K562 (cell line): ENCODE measurements around the gene FAM50A. TPM values are rescaled to one million over a fixed set of nuclear protein-coding genes. Genes with fewer than 3 reads are reported as not detected.

Source experiments
- ATAC-seq: fragments of 200-7000 bp; cut with Tn5 transposase; 3 replicates; pipeline ENCODE4 v1.9.1; 2020; ENCODE audit warnings: moderate library complexity
- BruUV-seq: library from RNA; stranded (reverse); fragments of 400-500 nt; replicated peaks from 2 replicates; lab custom pipeline; 2021; lab: Mats Ljungman, UMichigan
- CTCF ChIA-PET: fragments of 300-600 bp; formaldehyde crosslinking; extraction: SDS; loops from one replicate; lab custom pipeline; 2021; ENCODE audit warnings: low intra/inter-chr PET ratio; lab: Yijun Ruan, JAX
- POLR2A ChIA-PET: fragments of 300-600, 350-650 bp; sonication (Branson Sonifier 250); formaldehyde crosslinking; extraction: SDS; loops from one replicate; lab custom pipeline; 2021; ENCODE audit warnings: antibody characterized with exemption, inconsistent platforms; lab: Yijun Ruan, JAX
- DNase-seq, 4 experiments: peaks; one replicate each; pipeline versions ENCODE4 v3.0.0 to v3.0.0-alpha.2; 2011 to 2018; ENCODE audit warnings: low spot score in 3 of 4, mixed read lengths in 3 of 4; ENCODE audit errors: extremely low read depth in 1 of 4
- FAIRE-seq: peaks from 2 replicates; lab custom pipeline; 2011; peaks lifted over from hg19 to GRCh38; lab: Jason Lieb, UNC
- H2AFZ ChIP-seq: 2 replicates; pipeline ENCODE4 v1.6.0; 2011; ENCODE audit warnings: low read depth, low read length, control low read depth, inconsistent platforms
- H3K27ac ChIP-seq: fragments of 200-600 bp; 3 replicates; pipeline ENCODE4 v1.8.0; 2011; ENCODE audit warnings: low read depth, mild to moderate bottlenecking, control low read depth, inconsistent platforms, low read length, moderate library complexity, mixed read lengths; ENCODE audit errors: extremely low read depth
- H3K27me3 ChIP-seq, 2 experiments: fragments of 300-600 bp in 1 of 2; 2 replicates in 1 of 2; 3 replicates in 1 of 2; pipeline versions ENCODE4 v1.6.0 to v1.8.0; 2011; ENCODE audit warnings: inconsistent platforms in 2 of 2, low read length in 2 of 2, mild to moderate bottlenecking in 1 of 2, mixed read lengths in 1 of 2, moderate library complexity in 1 of 2; ENCODE audit not compliant: control insufficient read depth in 2 of 2, insufficient read depth in 2 of 2
- H3K36me3 ChIP-seq: fragments of 300-600 bp; 3 replicates; pipeline ENCODE4 v1.8.0; 2011; ENCODE audit warnings: mild to moderate bottlenecking, low read length, inconsistent platforms; ENCODE audit not compliant: control insufficient read depth, insufficient read depth
- H3K4me1 ChIP-seq, 2 experiments: fragments of 200-600 bp in 1 of 2; replicated peaks in 1 of 2; 2 replicates in 1 of 2; 3 replicates in 1 of 2; pipeline versions ENCODE4 v1.5.1 to v1.8.0; 2011; ENCODE audit warnings: inconsistent platforms in 2 of 2, low read length in 2 of 2, mild to moderate bottlenecking in 1 of 2, mixed read lengths in 1 of 2, moderate library complexity in 1 of 2; ENCODE audit not compliant: control insufficient read depth in 2 of 2, insufficient read depth in 2 of 2
- H3K4me2 ChIP-seq: 2 replicates; pipeline ENCODE4 v1.6.1; 2011; ENCODE audit warnings: low read length, control low read depth, inconsistent platforms, mixed read lengths; ENCODE audit not compliant: insufficient read depth
- H3K4me3 ChIP-seq: fragments of 200-600 bp; sonication (generic), shearing (Covaris generic); 2 replicates; pipeline ENCODE4 v1.5.1; 2016; ENCODE audit warnings: control low read depth, inconsistent platforms
- H3K79me2 ChIP-seq: fragments of 200-600 bp; 3 replicates; pipeline ENCODE4 v1.8.0; 2011; ENCODE audit warnings: low read length, inconsistent platforms; ENCODE audit not compliant: control insufficient read depth, insufficient read depth
- H3K9ac ChIP-seq, 2 experiments: 2 replicates each; pipeline versions ENCODE4 v1.6.0 to v1.6.1; 2011; ENCODE audit warnings: low read depth in 2 of 2, low read length in 2 of 2, control low read depth in 1 of 2, inconsistent platforms in 1 of 2, mild to moderate bottlenecking in 1 of 2, mixed read lengths in 1 of 2; ENCODE audit not compliant: insufficient read depth in 1 of 2
- H3K9me1 ChIP-seq: one replicate; pipeline ENCODE4 v1.6.0; 2011; ENCODE audit warnings: inconsistent platforms, mild to moderate bottlenecking, low read length, moderate library complexity; ENCODE audit not compliant: control insufficient read depth, insufficient read depth
- H3K9me3 ChIP-seq: replicated peaks from 2 replicates; pipeline ENCODE4 v1.5.1; 2011; ENCODE audit warnings: low read depth, low read length, inconsistent platforms; ENCODE audit not compliant: control insufficient read depth, insufficient read depth
- H4K20me1 ChIP-seq: replicated peaks from 2 replicates; pipeline ENCODE4 v1.6.1; 2011; ENCODE audit warnings: low read length, inconsistent platforms, mixed read lengths; ENCODE audit not compliant: control insufficient read depth, insufficient read depth
- FOXK1 ChIP-seq: sonication (generic); formaldehyde crosslinking; IDR thresholded peaks from 2 replicates; pipeline ENCODE4 v1.8.0; 2022; ENCODE audit warnings: missing genetic modification reagents, mild to moderate bottlenecking, borderline replicate concordance
- MBD2 ChIP-seq: sonication (generic); IDR thresholded peaks from 2 replicates; pipeline ENCODE4 v1.6.1; 2016; ENCODE audit warnings: low read depth, borderline replicate concordance
- MCM2 ChIP-seq: fragments of 450-650 bp; IDR thresholded peaks from 2 replicates; pipeline ENCODE4 v1.6.1; 2017; ENCODE audit warnings: low read depth, mild to moderate bottlenecking
- WGBS: fragments of 100-300 bp; shearing (Covaris generic); methylation state at CpG from one replicate; pipeline ENCODE4 v1.1.6; 2016; ENCODE audit warnings: low coverage, mixed read lengths; ENCODE audit not compliant: insufficient coverage; ENCODE audit errors: missing lambda C conversion rate; 5-methylcytosine and 5-hydroxymethylcytosine counted together
- in situ Hi-C: fragments of 300-500 bp; cut with MboI; formaldehyde crosslinking; loops from 4 replicates; pipeline ENCODE4 v1.15.0; 2018; ENCODE audit warnings: inconsistent platforms, mixed read lengths
- intact Hi-C: fragments of 100-400 bp; cut with micrococcal nuclease; formaldehyde crosslinking; loops from 2 replicates; pipeline ENCODE4 v1.14.2; 2022
- polyA plus RNA-seq, 8 experiments: library from polyadenylated mRNA; depleted of rRNA in 4 of 8; stranded (reverse) in 5 of 8; unstranded in 3 of 8; fragments of >200 nt; fragmentation: Nextera tagmentation in 2 of 8; fragmentation: Illumina TruSeq in 1 of 8; extraction: Ambion mirVana in 2 of 8; extraction: Trizol in 1 of 8; gene quantifications; 2 replicates each; pipeline versions ENCODE4 v1.2.1 to v1.2.3, GENCODE V29; 2011 to 2014; ENCODE audit warnings: inconsistent platforms in 1 of 8, missing spikeins in 1 of 8
- total RNA-seq, 7 experiments: library from RNA; depleted of rRNA in 6 of 7; stranded (reverse); fragments of >200 nt in 6 of 7; fragmentation: Illumina TruSeq in 2 of 7; extraction: Trizol in 2 of 7; gene quantifications; 2 replicates each; pipeline versions ENCODE4 v1.2.1 to v1.2.3, GENCODE V29; 2011 to 2021; ENCODE audit warnings: low replicate concordance in 1 of 7
- TF ChIP-seq, protein P1 (sequence below): fragments of 450-650 bp; formaldehyde crosslinking; IDR thresholded peaks from 2 replicates; pipeline ENCODE4 v1.4.0; 2022; ENCODE audit warnings: mild to moderate bottlenecking, moderate library complexity
- TF ChIP-seq, protein P2 (sequence below): fragments of 250-450 bp; sonication (Bioruptor Pico); IDR thresholded peaks from 2 replicates; pipeline ENCODE4 v1.5.0; 2020; ENCODE audit warnings: mild to moderate bottlenecking, borderline replicate concordance

FAM50A gene
- total and polyA plus RNA-seq, 9 of the 15 experiments (the other 6 are each of a cell fraction or from before 2014, with no cell fraction given) = 4.4 to 114 (median 67.3) TPM

DNA sequence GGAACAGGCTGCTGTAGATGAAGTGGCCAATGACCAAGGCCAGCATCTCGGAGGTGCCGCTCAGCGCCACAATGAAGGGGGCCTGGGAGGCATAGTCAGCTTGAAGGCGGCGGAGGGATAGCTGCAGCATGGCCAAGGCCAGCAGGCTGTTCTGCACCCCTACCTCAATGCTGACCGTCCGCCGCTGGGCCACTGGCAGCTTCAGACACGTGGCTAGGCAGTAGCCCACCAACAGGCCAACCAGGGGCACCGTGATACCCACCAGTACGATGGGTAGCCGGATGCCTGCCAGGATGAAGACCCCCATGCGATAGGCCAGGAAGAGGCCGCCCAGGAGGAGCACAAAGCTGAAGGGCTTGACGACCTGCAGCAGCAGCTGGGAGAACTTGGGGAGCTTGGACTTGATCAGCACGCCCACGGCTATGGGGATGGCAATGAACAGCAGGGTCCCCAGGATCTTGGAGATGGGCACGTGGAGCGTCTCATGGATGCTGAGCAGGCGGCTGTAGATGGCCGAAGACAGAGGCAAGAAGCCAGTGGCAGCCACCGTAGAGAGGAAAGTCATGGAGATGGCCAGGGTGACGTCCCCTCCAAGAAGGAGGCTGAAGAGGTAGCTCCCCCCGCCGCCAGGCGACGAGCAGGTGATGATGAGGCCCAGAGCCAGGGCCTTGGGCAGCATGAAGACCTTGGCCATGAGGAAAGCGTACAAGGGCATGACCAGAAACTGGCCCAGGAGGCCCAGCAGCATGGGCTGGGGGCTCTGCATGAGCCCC is 43.8 kb downstream of the FAM50A start:
- Histone ChIP-seq H3K27ac (no peak overlapping the region), H4K20me1 (peaks cover 7% of the 10 kb centered on the region; the same call in 1 of the 2 replicates), H3K4me2 (no peak overlapping the region), H3K79me2 (peaks cover 72% of the 10 kb centered on the region), H3K9ac (peak overlapping the region in 1 of 2 experiments; percentile 74; a peak in 2 of 4 replicates), H3K9me3 (no peaks in the 10 kb centered on the region), H3K4me1 (peaks cover 42 to 84% of the 10 kb centered on the region in 2 experiments), H3K4me3 (no peak overlapping the region), H2AFZ (no peak overlapping the region), H3K27me3 (no peaks in the 10 kb centered on the region), H3K36me3 (peaks cover 50% of the 10 kb centered on the region), H3K9me1 (no peaks in the 10 kb centered on the region)
- 91% methylated on average over 19 of the region's 28 CpGs for WGBS
- CTCF ChIA-PET = no interaction called here
- TF ChIP-seq, protein P1, sequence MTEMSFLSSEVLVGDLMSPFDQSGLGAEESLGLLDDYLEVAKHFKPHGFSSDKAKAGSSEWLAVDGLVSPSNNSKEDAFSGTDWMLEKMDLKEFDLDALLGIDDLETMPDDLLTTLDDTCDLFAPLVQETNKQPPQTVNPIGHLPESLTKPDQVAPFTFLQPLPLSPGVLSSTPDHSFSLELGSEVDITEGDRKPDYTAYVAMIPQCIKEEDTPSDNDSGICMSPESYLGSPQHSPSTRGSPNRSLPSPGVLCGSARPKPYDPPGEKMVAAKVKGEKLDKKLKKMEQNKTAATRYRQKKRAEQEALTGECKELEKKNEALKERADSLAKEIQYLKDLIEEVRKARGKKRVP (CRISPR knock-in tag) = no peak
- TF ChIP-seq, protein P2, sequence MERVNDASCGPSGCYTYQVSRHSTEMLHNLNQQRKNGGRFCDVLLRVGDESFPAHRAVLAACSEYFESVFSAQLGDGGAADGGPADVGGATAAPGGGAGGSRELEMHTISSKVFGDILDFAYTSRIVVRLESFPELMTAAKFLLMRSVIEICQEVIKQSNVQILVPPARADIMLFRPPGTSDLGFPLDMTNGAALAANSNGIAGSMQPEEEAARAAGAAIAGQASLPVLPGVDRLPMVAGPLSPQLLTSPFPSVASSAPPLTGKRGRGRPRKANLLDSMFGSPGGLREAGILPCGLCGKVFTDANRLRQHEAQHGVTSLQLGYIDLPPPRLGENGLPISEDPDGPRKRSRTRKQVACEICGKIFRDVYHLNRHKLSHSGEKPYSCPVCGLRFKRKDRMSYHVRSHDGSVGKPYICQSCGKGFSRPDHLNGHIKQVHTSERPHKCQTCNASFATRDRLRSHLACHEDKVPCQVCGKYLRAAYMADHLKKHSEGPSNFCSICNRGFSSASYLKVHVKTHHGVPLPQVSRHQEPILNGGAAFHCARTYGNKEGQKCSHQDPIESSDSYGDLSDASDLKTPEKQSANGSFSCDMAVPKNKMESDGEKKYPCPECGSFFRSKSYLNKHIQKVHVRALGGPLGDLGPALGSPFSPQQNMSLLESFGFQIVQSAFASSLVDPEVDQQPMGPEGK (CRISPR knock-in tag) = no peak
- TF ChIP-seq FOXK1 (no peak), MBD2 (no peak), MCM2 (no peak)
- DNase-seq (no peak), FAIRE-seq (no peak), ATAC-seq (no peak)
- BruUV-seq = no TSS peak
- intact Hi-C loops = loop anchor here (5.0 kb wide), 1 partner anchor 90 kb away; the partner anchor contains the start of gene RPL10
- in situ Hi-C loops = no loop called here
- POLR2A ChIA-PET = interaction anchor here (0.6 to 2.1 kb wide), 7 partner anchors 28 to 591 kb away, joined by 3 to 10 read pairs (median 4); partner anchors contain the start of genes ATP6AP1 and RPL10
